GM12878 (cell line): ENCODE measurements around the gene HJV. TPM values are rescaled to one million over a fixed set of nuclear protein-coding genes. Genes with fewer than 3 reads are reported as not detected.

Source experiments
- ATAC-seq: fragments of 200-7000 bp; cut with Tn5 transposase; 3 replicates; pipeline ENCODE4 v1.9.1; 2020; ENCODE audit warnings: mild to moderate bottlenecking, moderate library complexity
- BruUV-seq: library from RNA; stranded (reverse); fragments of 400-500 nt; replicated peaks from 2 replicates; lab custom pipeline; 2021; lab: Mats Ljungman, UMichigan
- CTCF ChIA-PET: fragments of 300-600 bp; sonication (Branson Sonifier 250); formaldehyde crosslinking; extraction: SDS; loops from one replicate; lab custom pipeline; 2021; ENCODE audit warnings: inconsistent platforms; lab: Yijun Ruan, JAX
- POLR2A ChIA-PET: fragments of 350-600 bp; formaldehyde crosslinking; extraction: SDS; loops from one replicate; lab custom pipeline; 2021; ENCODE audit warnings: inconsistent platforms; lab: Charles Lee
- RAD21 ChIA-PET: fragments of 300-600 bp; sonication (Branson Sonifier 250); formaldehyde crosslinking; loops from one replicate; lab custom pipeline; 2023; ENCODE audit warnings: antibody characterized with exemption; ENCODE audit not compliant: unreplicated experiment; lab: Charles Lee
- SMC1A ChIA-PET: fragments of 300-600 bp; sonication (Branson Sonifier 250); formaldehyde crosslinking; loops from one replicate; lab custom pipeline; 2023; ENCODE audit not compliant: unreplicated experiment, uncharacterized antibody; lab: Charles Lee
- DNase-seq: peaks from one replicate; pipeline ENCODE4 v3.0.0-alpha.2; 2011; ENCODE audit warnings: low read depth, low spot score
- FAIRE-seq: peaks from 3 replicates; lab custom pipeline; 2011; peaks lifted over from hg19 to GRCh38; lab: Jason Lieb, UNC
- H2AFZ ChIP-seq: 2 replicates; pipeline ENCODE4 v1.6.0; 2011; ENCODE audit warnings: low read depth, low read length, control low read depth; ENCODE audit not compliant: control insufficient read depth
- H3K27ac ChIP-seq: 2 replicates; pipeline ENCODE4 v1.5.1; 2011; ENCODE audit warnings: control low read depth; ENCODE audit not compliant: control insufficient read depth, insufficient read depth
- H3K27me3 ChIP-seq, 2 experiments: replicated peaks in 1 of 2; 2 replicates each; pipeline versions ENCODE4 v1.6.0 to v1.6.1; 2011; ENCODE audit warnings: low read length in 1 of 2; ENCODE audit not compliant: control insufficient read depth in 2 of 2, insufficient read depth in 2 of 2
- H3K36me3 ChIP-seq, 2 experiments: 2 replicates each; pipeline ENCODE4 v1.5.1; 2011; ENCODE audit warnings: low read length in 1 of 2; ENCODE audit not compliant: control insufficient read depth in 2 of 2, insufficient read depth in 2 of 2
- H3K4me1 ChIP-seq: 2 replicates; pipeline ENCODE4 v1.6.1; 2011; ENCODE audit warnings: mild to moderate bottlenecking, low read length, moderate library complexity, mixed read lengths; ENCODE audit not compliant: control insufficient read depth, insufficient read depth
- H3K4me2 ChIP-seq: 2 replicates; pipeline ENCODE4 v1.6.0; 2011; ENCODE audit warnings: control low read depth; ENCODE audit not compliant: control insufficient read depth, insufficient read depth
- H3K4me3 ChIP-seq: fragments of 200-600 bp; sonication (generic); 2 replicates; pipeline ENCODE4 v1.5.1; 2016
- H3K79me2 ChIP-seq: 2 replicates; pipeline ENCODE4 v1.6.0; 2011; ENCODE audit warnings: low read length; ENCODE audit not compliant: control insufficient read depth, insufficient read depth
- H3K9ac ChIP-seq: 2 replicates; pipeline ENCODE4 v1.8.0; 2011; ENCODE audit warnings: low read length, control low read depth, mixed read lengths; ENCODE audit not compliant: control insufficient read depth, insufficient read depth
- H3K9me3 ChIP-seq: replicated peaks from 3 replicates; pipeline ENCODE4 v1.5.1; 2011; ENCODE audit warnings: mild to moderate bottlenecking, low read length; ENCODE audit not compliant: control insufficient read depth, insufficient read depth
- H4K20me1 ChIP-seq: 2 replicates; pipeline ENCODE4 v1.6.0; 2011; ENCODE audit not compliant: control insufficient read depth, insufficient read depth
- BCL11A ChIP-seq: IDR thresholded peaks from 2 replicates; pipeline ENCODE4 v1.6.1; 2011; ENCODE audit warnings: low read depth, low read length
- CHD2 ChIP-seq: IDR thresholded peaks from 2 replicates; pipeline ENCODE4 v1.6.1; 2011; ENCODE audit warnings: low read depth, low read length, improper control_type of control experiment, borderline replicate concordance
- E2F4 ChIP-seq: IDR thresholded peaks from 2 replicates; pipeline ENCODE4 v1.6.1; 2012; ENCODE audit warnings: low read depth, low read length, improper control_type of control experiment
- FOXM1 ChIP-seq: IDR thresholded peaks from 2 replicates; pipeline ENCODE4 v1.6.1; 2012; ENCODE audit warnings: low read depth, mild to moderate bottlenecking, inconsistent platforms, low read length, moderate library complexity
- JUND ChIP-seq: IDR thresholded peaks from 2 replicates; pipeline ENCODE4 v1.6.1; 2012; ENCODE audit warnings: low read depth, mild to moderate bottlenecking, low read length, improper control_type of control experiment, moderate library complexity
- MAX ChIP-seq: IDR thresholded peaks from 2 replicates; pipeline ENCODE4 v1.6.1; 2012; ENCODE audit warnings: low read depth, low read length, improper control_type of control experiment
- NR2F1 ChIP-seq: fragments of 450-650 bp; conservative IDR thresholded peaks from 2 replicates; pipeline ENCODE4 v1.6.1; 2017; ENCODE audit warnings: mild to moderate bottlenecking
- POU2F2 ChIP-seq: IDR thresholded peaks from 3 replicates; pipeline ENCODE4 v1.6.1; 2011; ENCODE audit warnings: low read depth, mild to moderate bottlenecking, low read length, borderline replicate concordance
- RAD51 ChIP-seq: fragments of 450-650 bp; IDR thresholded peaks from 2 replicates; pipeline ENCODE4 v1.6.1; 2016; ENCODE audit warnings: moderate library complexity, mild to moderate bottlenecking, inconsistent platforms
- RBBP5 ChIP-seq: fragments of 200-600 bp; sonication (generic); conservative IDR thresholded peaks from 2 replicates; pipeline ENCODE4 v1.6.1; 2016
- RELA ChIP-seq: fragments of 450-650 bp; IDR thresholded peaks from 2 replicates; pipeline ENCODE4 v1.8.0; 2014; ENCODE audit warnings: borderline replicate concordance; ENCODE audit not compliant: partially characterized antibody
- SIN3A ChIP-seq: IDR thresholded peaks from 2 replicates; pipeline ENCODE4 v1.6.1; 2012; ENCODE audit warnings: low read depth, low read length, improper control_type of control experiment
- SP1 ChIP-seq: IDR thresholded peaks from one replicate; pipeline ENCODE4 v1.6.1; 2011; ENCODE audit warnings: low read depth, low read length
- SREBF1 ChIP-seq: IDR thresholded peaks from 2 replicates; pipeline ENCODE4 v1.6.1; 2012; ENCODE audit warnings: mild to moderate bottlenecking, low read length
- USF1 ChIP-seq: IDR thresholded peaks from 2 replicates; pipeline ENCODE4 v1.6.1; 2011; ENCODE audit warnings: borderline replicate concordance, low read depth, mild to moderate bottlenecking, moderate library complexity, mixed read lengths, low read length; ENCODE audit not compliant: insufficient read depth; ENCODE audit errors: extremely low read length
- WRNIP1 ChIP-seq: IDR thresholded peaks from 2 replicates; pipeline ENCODE4 v1.6.1; 2011; ENCODE audit warnings: low read depth, low read length, improper control_type of control experiment, borderline replicate concordance
- ZBED1 ChIP-seq: IDR thresholded peaks from 2 replicates; pipeline ENCODE4 v1.6.1; 2016; ENCODE audit warnings: borderline replicate concordance
- WGBS: methylation state at CpG from one replicate; pipeline ENCODE4 v1.1.6; 2016; ENCODE audit warnings: low lambda C conversion rate; ENCODE audit not compliant: insufficient replicate concordance, insufficient coverage; ENCODE audit errors: missing lambda C conversion rate; 5-methylcytosine and 5-hydroxymethylcytosine counted together
- in situ Hi-C: fragments of 300-500 bp; cut with MboI; formaldehyde crosslinking; loops from 9 replicates; pipeline ENCODE4 v1.14.3; 2018; ENCODE audit warnings: mixed read lengths
- intact Hi-C: fragments of 100-400 bp; cut with micrococcal nuclease; formaldehyde crosslinking; loops from one replicate; pipeline ENCODE4 v1.14.2; 2022; ENCODE audit not compliant: unreplicated experiment
- polyA plus RNA-seq, 11 experiments: library from polyadenylated mRNA; depleted of rRNA in 4 of 11; unstranded in 6 of 11; stranded (reverse) in 5 of 11; fragments of >200 nt; fragmentation: Nextera tagmentation in 4 of 11; fragmentation: Illumina TruSeq in 1 of 11; extraction: Ambion mirVana in 4 of 11; extraction: Trizol in 1 of 11; gene quantifications; 1 replicate in 1 of 11; 2 replicates in 10 of 11; pipeline versions ENCODE4 v1.2.1 to v1.2.3, GENCODE V29; 2011 to 2016; ENCODE audit warnings: inconsistent platforms in 2 of 11, missing spikeins in 2 of 11, low read depth in 1 of 11
- total RNA-seq, 4 experiments: library from RNA; depleted of rRNA in 3 of 4; stranded (reverse); fragments of >200 nt in 3 of 4; fragmentation: Illumina TruSeq in 1 of 4; extraction: Trizol in 1 of 4; gene quantifications; 2 replicates each; pipeline versions ENCODE4 v1.2.1 to v1.2.3, GENCODE V29; 2013 to 2021
- TF ChIP-seq, protein P1 (sequence below): IDR thresholded peaks from 2 replicates; pipeline ENCODE4 v1.6.1; 2011; ENCODE audit warnings: low read depth, mild to moderate bottlenecking, low read length, moderate library complexity, borderline replicate concordance; ENCODE audit errors: extremely low read depth
- TF ChIP-seq, protein P2 (sequence below): fragments of 450-650 bp; IDR thresholded peaks from 2 replicates; pipeline ENCODE4 v1.6.1; 2017; ENCODE audit warnings: mild to moderate bottlenecking

The HJV gene
- total and polyA plus RNA-seq, 10 of the 15 experiments (the other 5 are each of a cell fraction or from before 2014, with no cell fraction given) = not detected

GRCh38 chr1:146039844-146040194 lies 18.3 kb upstream of the HJV start (continued):
- TF ChIP-seq SREBF1 (no peak), CHD2 (no peak), SP1 (no peak), NR2F1 (no peak), FOXM1 (no peak), RAD51 (no peak), USF1 (no peak)
- TF ChIP-seq, protein P1, sequence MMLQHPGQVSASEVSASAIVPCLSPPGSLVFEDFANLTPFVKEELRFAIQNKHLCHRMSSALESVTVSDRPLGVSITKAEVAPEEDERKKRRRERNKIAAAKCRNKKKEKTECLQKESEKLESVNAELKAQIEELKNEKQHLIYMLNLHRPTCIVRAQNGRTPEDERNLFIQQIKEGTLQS = no peak

DNA sequence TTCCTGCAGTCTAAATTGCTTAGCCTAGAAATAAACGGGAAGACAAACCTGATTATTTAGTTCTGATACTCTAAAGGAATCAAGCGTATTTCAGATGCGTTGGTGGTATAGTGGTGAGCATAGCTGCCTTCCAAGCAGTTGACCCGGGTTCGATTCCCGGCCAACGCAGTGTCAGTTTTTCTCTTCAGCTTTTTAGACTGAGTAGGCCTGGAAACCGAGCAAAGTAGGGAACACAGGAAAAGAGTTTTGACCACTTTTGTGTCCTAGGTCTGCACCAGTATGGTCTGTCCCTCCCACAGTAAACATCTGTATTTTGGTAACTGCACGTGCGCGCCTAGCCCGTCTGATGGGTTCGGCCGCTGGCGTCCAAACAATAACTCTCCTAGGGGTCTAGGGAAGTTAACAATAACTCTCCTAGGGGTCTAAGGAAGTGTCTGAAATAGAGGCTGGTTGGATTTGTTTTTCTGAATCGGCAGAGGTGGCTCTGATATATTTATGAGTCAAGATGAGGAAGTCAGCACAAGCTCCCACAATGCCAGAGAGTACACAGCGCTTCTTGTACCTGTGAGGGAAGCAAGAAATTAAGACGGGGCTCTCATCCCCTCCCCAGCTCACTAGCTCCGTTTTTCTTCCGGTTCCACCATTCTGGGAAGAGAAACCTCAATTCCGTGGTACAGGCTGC lies 15.6 kb upstream of the HJV start:
- Histone ChIP-seq H3K27ac (peak overlapping the region; percentile 79), H3K36me3 (no peaks in the 10 kb centered on the region), H4K20me1 (no peaks in the 10 kb centered on the region), H3K27me3 (no peaks in the 10 kb centered on the region), H3K9ac (peak overlapping the region; percentile 93), H3K79me2 (no peaks in the 10 kb centered on the region), H2AFZ (peak overlapping the region; percentile 90), H3K4me3 (peak overlapping the region; percentile 90), H3K4me1 (no peaks in the 10 kb centered on the region; the same call in 1 of the 2 replicates), H3K4me2 (peak overlapping the region; percentile 90), H3K9me3 (no peaks in the 10 kb centered on the region)
- WGBS = 2% methylated on average over 21 of the region's 21 CpGs
- POLR2A ChIA-PET = interaction anchor here (0.6 to 3.7 kb wide), 7 partner anchors 15 to 178 kb away, joined by 4 to 18 read pairs (median 14); partner anchors contain the start of genes ANKRD34A, LIX1L, PIAS3 and POLR3GL
- RAD21 ChIA-PET = interaction anchor here (0.8 to 4.9 kb wide), 9 partner anchors 10 to 213 kb away, joined by 3 to 33 read pairs (median 4); partner anchors contain the start of genes ANKRD34A, LIX1L, POLR3C and RNF115
- intact Hi-C loops = loop anchor here (5.0 kb wide), 1 partner anchor 75 kb away; the partner anchor contains the start of genes ANKRD34A and POLR3GL
- no TSS peak for BruUV-seq
- peak; percentile 62 for ATAC-seq
- in situ Hi-C loops = no loop called here
- CTCF ChIA-PET = interaction anchor here (0.9 to 9.5 kb wide), 10 partner anchors 9 to 191 kb away, joined by 3 to 70 read pairs (median 3); partner anchors contain the start of genes LIX1L, NUDT17 and RBM8A
- peak; percentile 87 for DNase-seq
- no peak for FAIRE-seq
- SMC1A ChIA-PET = interaction anchor here (0.5 to 6.6 kb wide), 12 partner anchors 10 to 110 kb away, joined by 3 to 60 read pairs (median 3); partner anchors contain the start of genes ANKRD34A, POLR3GL, RBM8A and TXNIP
- TF ChIP-seq E2F4 (no peak), SIN3A (no peak), WRNIP1 (no peak), POU2F2 (0 out of 3 replicates have a peak, but pooled peaks have one; percentile 7), RELA (peak; percentile 61), JUND (no peak), RBBP5 (no peak), NR2F1 (no peak), BCL11A (no peak), ZBED1 (no peak), MAX (no peak)
- TF ChIP-seq, protein P2, sequence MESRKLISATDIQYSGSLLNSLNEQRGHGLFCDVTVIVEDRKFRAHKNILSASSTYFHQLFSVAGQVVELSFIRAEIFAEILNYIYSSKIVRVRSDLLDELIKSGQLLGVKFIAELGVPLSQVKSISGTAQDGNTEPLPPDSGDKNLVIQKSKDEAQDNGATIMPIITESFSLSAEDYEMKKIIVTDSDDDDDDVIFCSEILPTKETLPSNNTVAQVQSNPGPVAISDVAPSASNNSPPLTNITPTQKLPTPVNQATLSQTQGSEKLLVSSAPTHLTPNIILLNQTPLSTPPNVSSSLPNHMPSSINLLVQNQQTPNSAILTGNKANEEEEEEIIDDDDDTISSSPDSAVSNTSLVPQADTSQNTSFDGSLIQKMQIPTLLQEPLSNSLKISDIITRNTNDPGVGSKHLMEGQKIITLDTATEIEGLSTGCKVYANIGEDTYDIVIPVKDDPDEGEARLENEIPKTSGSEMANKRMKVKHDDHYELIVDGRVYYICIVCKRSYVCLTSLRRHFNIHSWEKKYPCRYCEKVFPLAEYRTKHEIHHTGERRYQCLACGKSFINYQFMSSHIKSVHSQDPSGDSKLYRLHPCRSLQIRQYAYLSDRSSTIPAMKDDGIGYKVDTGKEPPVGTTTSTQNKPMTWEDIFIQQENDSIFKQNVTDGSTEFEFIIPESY = no peak
